GM19043 (cell line): ENCODE data around the gene TAF7.
A peak's percentile ranks its signal among the peaks of the same experiment; 100 is the strongest.
"Not testable (repeated sequence)": the region's sequence is repeated elsewhere in the genome, so short reads cannot be mapped to it uniquely, and the experiment has no call there.

Source experiments
- ATAC-seq: cut with Tn5 transposase; IDR thresholded peaks from one replicate; pipeline ENCODE4 v1.9.1; 2021; ENCODE audit warnings: low read depth; ENCODE audit not compliant: unreplicated experiment

The TAF7 gene

GRCh38 chr5:141320225-141321169, at the start of gene TAF7:
TAF7 (minus strand) TSS chr5:141320784; CDS start chr5:141320044, 740 bp downstream.
- ATAC-seq = peak; percentile 89

GRCh38 chr5:141366016-141366896, 45.7 kb upstream of the TAF7 start:
- no peak for ATAC-seq

- no peak for ATAC-seq
Observed at GRCh38 chr5:141363952-141364660, 43.5 kb upstream of the TAF7 start, which contains the start of gene PCDHGA5. PCDHGA5 (plus strand) TSS chr5:141364162; CDS start chr5:141364331, 169 bp downstream.

GRCh38 chr5:141362719-141363118, 42.1 kb upstream of the TAF7 start:
- no peak for ATAC-seq

DNA sequence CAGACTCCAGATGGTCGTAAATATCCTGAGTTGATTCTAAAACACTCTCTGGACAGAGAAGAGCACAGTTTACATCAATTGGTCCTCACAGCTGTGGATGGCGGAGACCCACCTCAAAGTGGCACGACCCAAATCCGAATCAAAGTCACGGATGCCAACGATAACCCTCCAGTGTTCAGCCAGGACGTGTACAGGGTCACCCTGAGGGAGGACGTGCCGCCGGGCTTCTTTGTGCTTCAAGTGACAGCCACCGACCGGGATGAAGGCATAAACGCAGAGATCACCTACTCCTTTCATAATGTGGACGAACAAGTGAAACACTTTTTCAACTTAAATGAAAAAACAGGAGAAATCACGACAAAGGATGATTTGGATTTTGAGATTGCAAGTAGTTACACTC, 40.1 kb upstream of the TAF7 start:
- ATAC-seq = no peak

- no peak for ATAC-seq
Observed at GRCh38 chr5:141359790-141360426, 39.3 kb upstream of the TAF7 start, which contains the start of gene PCDHGB2. PCDHGB2 (plus strand) TSS chr5:141359994; CDS start chr5:141360136, 142 bp downstream.

DNA sequence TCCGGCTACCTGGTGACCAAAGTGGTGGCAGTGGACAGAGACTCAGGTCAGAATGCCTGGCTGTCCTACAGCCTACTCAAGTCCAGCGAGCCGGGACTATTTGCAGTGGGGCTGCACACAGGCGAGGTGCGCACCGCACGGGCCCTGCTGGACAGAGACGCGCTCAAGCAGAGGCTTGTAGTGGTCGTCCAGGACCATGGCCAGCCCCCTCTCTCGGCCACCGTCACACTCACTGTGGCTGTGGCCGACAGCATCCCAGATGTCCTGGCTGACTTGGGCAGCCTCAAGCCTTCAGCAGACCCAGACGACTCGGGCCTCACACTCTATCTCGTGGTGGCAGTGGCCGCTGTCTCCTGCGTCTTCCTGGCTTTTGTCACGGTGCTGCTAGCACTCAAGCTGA, 36.4 kb upstream of the TAF7 start:
- no peak for ATAC-seq

- ATAC-seq = no peak
Observed at GRCh38 chr5:141356133-141356532, 35.5 kb upstream of the TAF7 start.

- no peak for ATAC-seq
Observed at GRCh38 chr5:141355641-141356040, 35.1 kb upstream of the TAF7 start.

DNA sequence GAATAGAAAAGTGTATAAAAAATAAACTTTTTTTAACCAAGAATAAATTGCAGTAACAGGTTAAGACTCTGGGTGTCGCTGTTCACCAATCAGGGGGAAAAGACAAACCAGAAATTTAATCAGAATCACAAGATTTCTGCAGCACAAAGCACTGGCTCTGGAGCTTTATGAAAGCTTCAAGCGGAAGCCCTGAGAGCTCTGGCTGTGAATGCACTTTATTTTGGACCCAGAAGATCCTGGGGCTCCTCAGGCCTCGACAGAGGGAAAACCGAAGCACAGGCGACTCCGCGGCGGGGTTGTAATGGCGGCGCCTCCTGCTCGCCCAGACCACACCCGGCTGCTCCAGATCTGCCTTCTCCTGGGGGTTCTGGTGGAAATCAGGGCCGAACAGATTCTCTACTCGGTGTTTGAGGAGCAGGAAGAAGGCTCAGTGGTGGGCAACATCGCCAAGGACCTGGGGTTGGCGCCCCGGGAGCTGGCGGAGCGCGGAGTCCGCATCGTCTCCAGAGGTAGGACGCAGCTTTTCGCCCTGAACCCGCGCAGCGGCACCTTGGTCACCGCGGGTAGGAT, 34.4 kb upstream of the TAF7 start, which contains the start of gene PCDHGA4:
Gene PCDHGA4, plus strand, starts transcription at position 122 of the 570 bp plus-strand sequence. Its CDS starts 87 bp downstream, at position 209.
- ATAC-seq = no peak

GRCh38 chr5:141351591-141351990, 31.0 kb upstream of the TAF7 start:
- no peak for ATAC-seq

DNA sequence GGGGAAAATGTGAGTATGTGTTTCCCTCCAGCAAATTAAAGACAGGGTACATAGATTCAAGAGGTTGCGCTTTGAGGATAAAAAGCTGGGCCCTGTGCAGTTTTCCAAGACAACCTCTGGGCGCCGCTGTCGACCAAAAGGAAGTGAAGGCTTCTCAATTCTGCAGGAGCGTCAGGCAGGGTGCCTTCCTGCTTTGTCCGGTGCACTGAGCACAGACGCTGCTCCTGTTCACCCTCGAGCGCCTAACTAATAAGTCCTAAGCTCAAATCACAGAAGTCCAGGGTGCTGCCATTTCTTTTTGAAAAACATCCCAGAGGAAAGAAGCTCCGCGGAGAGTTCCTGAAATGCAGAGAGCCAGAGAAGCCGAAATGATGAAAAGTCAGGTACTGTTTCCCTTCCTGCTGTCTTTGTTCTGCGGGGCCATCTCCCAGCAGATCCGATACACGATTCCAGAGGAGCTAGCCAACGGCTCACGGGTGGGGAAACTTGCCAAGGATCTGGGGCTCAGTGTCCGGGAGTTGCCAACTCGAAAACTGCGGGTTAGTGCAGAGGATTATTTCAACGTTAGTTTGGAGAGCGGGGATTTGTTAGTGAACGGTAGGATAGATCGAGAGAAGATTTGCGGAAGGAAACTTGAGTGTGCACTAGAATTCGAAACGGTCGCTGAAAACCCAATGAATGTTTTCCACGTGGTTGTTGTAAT, 29.5 kb upstream of the TAF7 start, which contains the start of gene PCDHGB1:
Gene PCDHGB1, plus strand, starts transcription at position 183 of the 703 bp plus-strand sequence. Its CDS starts 162 bp downstream, at position 345.
- ATAC-seq = no peak

GRCh38 chr5:141346017-141346416, 25.4 kb upstream of the TAF7 start:
- not testable (repeated sequence) for ATAC-seq

GRCh38 chr5:141345327-141345726, 24.7 kb upstream of the TAF7 start:
- no peak for ATAC-seq

DNA sequence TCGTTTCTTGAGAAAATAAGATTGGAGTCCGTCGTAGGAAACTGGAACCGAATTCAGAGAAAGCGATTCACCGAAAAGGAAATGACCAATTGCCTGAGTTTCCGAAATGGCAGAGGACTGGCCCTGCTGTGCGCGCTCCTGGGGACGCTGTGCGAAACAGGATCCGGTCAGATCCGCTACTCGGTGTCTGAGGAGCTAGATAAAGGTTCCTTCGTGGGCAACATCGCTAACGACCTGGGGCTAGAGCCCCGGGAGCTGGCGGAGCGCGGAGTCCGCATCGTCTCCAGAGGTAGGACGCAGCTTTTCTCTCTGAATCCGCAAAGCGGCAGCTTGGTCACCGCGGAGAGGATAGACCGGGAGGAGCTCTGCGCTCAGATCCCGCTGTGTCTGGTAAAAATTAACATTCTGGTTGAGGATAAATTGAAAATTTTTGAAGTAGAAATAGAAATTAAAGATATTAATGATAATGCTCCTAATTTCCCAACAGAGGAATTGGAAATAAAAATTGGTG, 23.4 kb upstream of the TAF7 start:
- no peak for ATAC-seq

DNA sequence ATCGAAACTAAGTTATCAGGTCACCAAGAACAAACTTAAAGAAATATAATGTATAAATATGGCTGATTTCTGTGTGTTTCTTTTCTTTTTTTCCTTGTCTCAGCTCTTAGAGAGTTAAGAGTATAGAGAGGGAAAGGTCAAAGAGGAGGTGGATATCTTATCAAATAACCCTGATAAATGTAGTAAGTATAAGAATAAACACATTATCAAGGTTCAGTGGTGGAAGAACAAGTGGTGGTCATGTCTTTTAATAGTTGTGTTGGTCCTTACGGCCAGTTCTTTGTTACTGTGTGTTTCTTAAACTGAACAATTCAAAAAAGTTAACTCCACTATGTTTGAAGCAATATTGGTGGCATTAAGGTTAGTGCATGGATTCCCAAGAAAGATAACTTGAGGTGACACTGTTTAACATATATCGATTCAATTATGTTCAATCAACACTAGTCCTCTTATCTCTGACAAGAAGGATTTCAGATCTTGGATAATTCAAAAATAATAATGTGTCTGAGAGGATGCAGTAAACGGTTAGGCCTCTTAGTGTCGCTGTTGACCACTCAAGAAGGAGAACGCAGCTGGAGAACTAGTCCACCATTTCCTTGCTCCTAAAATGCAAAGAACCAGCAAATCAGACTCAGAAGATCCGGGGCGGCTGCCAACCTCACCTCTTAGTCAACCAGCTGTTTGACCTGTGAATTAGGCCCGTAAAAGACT, 22.8 kb upstream of the TAF7 start, which contains the start of gene PCDHGA3:
Gene PCDHGA3, plus strand, starts transcription at position 588 of the 711 bp plus-strand sequence. CDS start 205 bp downstream, outside the sequence.
- no peak for ATAC-seq

DNA sequence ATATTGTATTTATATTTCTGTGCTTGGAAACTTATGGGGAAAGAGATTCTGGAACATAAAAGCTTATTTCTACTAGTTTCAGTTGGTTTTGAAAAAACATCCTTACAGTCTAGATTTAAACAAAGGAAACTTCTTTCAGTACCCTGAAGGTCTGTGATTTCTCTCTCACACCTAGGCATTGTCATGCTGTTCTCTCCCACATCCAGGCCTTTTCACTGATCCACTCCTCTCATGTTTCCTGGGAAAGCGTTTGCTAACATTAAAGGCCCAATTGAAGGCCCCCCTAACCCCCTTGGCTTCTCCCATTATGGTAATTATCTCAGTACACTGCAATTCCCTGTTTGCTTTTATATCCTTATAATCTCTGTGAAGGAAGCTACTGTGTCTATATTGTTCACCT, 22.2 kb upstream of the TAF7 start:
- ATAC-seq = no peak
